ENCODE measurements around the gene ATP1A1. TPM values are rescaled to one million over a fixed set of nuclear protein-coding genes. Genes with fewer than 3 reads are reported as not detected.

The ATP1A1 gene
- total and polyA plus RNA-seq, 2 experiments from 2014 or later = 66.4 to 116 TPM

GRCh38 chr1:116414364-116414763, 41.3 kb downstream of the ATP1A1 start:
- in situ Hi-C loops (cut with MboI) = no loop called here
- Histone ChIP-seq H3K9ac (no peak overlapping the region), H2AFZ (no peak overlapping the region), H3K36me3 (ENCODE audit: low read depth) (no peaks in the 10 kb centered on the region), H3F3A (ENCODE audit: insufficient read depth) (peaks cover 19% of the 10 kb centered on the region), H3K27ac (no peak overlapping the region), H3K79me2 (ENCODE audit: insufficient read depth) (no peaks in the 10 kb centered on the region), H3K9me3 (ENCODE audit: low read depth) (no peaks in the 10 kb centered on the region), H3K4me1 (ENCODE audit: insufficient read depth) (peaks cover 18% of the 10 kb centered on the region), H3K27me3 (replicated peaks; ENCODE audit: insufficient read depth) (no peaks in the 10 kb centered on the region), H3K9me2 (ENCODE audit: insufficient read depth) (no peaks in the 10 kb centered on the region), H3K4me2 (ENCODE audit: unreplicated experiment) (no peak overlapping the region), H4K20me1 (ENCODE audit: insufficient read depth) (no peaks in the 10 kb centered on the region), H3K4me3 (no peak overlapping the region)
- no peak for TF ChIP-seq EZH2phosphoT487 (IDR thresholded peaks at IDR 0.05; ENCODE audit: insufficient read depth, low read depth)
- TF ChIP-seq EZH2 (IDR thresholded peaks at IDR 0.05; ENCODE audit: insufficient read depth, poor library complexity, severe bottlenecking) = no peak
- no peak for DNase-seq
- WGBS, 2 experiments (ENCODE audit: low coverage in 1 of 2, low lambda C conversion rate in 2 of 2, missing lambda C conversion rate in 2 of 2) = 94 to 98% methylated on average over 3 of the region's 3 CpGs

GRCh38 chr1:116415200-116415698, 42.2 kb downstream of the ATP1A1 start:
- no peak overlapping the region for H2AFZ ChIP-seq
- H3K9me2 ChIP-seq (ENCODE audit: insufficient read depth) = no peaks in the 10 kb centered on the region
- in situ Hi-C loops (cut with MboI) = no loop called here
- H3K27me3 ChIP-seq (replicated peaks; ENCODE audit: insufficient read depth) = no peaks in the 10 kb centered on the region
- H3K27ac ChIP-seq = no peak overlapping the region
- peaks cover 18% of the 10 kb centered on the region for H3K4me1 ChIP-seq (ENCODE audit: insufficient read depth)
- no peaks in the 10 kb centered on the region for H3K79me2 ChIP-seq (ENCODE audit: insufficient read depth)
- H3F3A ChIP-seq (ENCODE audit: insufficient read depth) = peaks cover 19% of the 10 kb centered on the region
- TF ChIP-seq EZH2phosphoT487 (IDR thresholded peaks at IDR 0.05; ENCODE audit: insufficient read depth, low read depth) (no peak), EZH2 (IDR thresholded peaks at IDR 0.05; ENCODE audit: insufficient read depth, poor library complexity, severe bottlenecking) (no peak)
- H4K20me1 ChIP-seq (ENCODE audit: insufficient read depth) = no peaks in the 10 kb centered on the region
- DNase-seq = no peak
- 96 to 100% methylated on average over 3 of the region's 3 CpGs for WGBS, 2 experiments (ENCODE audit: low coverage in 1 of 2, low lambda C conversion rate in 2 of 2, missing lambda C conversion rate in 2 of 2)
- H3K9me3 ChIP-seq (ENCODE audit: low read depth) = no peaks in the 10 kb centered on the region
- H3K9ac ChIP-seq = no peak overlapping the region
- H3K4me2 ChIP-seq (ENCODE audit: unreplicated experiment) = no peak overlapping the region
- no peaks in the 10 kb centered on the region for H3K36me3 ChIP-seq (ENCODE audit: low read depth)
- H3K4me3 ChIP-seq = no peak overlapping the region

- Histone ChIP-seq H3K27me3 (replicated peaks; ENCODE audit: insufficient read depth) (no peaks in the 10 kb centered on the region), H3K4me1 (ENCODE audit: insufficient read depth) (peaks cover 18% of the 10 kb centered on the region), H3K4me3 (no peak overlapping the region), H3K9me3 (ENCODE audit: low read depth) (no peaks in the 10 kb centered on the region), H4K20me1 (ENCODE audit: insufficient read depth) (no peaks in the 10 kb centered on the region), H3K4me2 (ENCODE audit: unreplicated experiment) (no peak overlapping the region), H2AFZ (no peak overlapping the region), H3K36me3 (ENCODE audit: low read depth) (no peaks in the 10 kb centered on the region), H3K79me2 (ENCODE audit: insufficient read depth) (no peaks in the 10 kb centered on the region), H3K9ac (no peak overlapping the region), H3F3A (ENCODE audit: insufficient read depth) (peaks cover 19% of the 10 kb centered on the region), H3K27ac (no peak overlapping the region), H3K9me2 (ENCODE audit: insufficient read depth) (no peaks in the 10 kb centered on the region)
- TF ChIP-seq EZH2phosphoT487 (IDR thresholded peaks at IDR 0.05; ENCODE audit: insufficient read depth, low read depth) (no peak), EZH2 (IDR thresholded peaks at IDR 0.05; ENCODE audit: insufficient read depth, poor library complexity, severe bottlenecking) (no peak)
- WGBS, 2 experiments (ENCODE audit: low coverage in 1 of 2, low lambda C conversion rate in 2 of 2, missing lambda C conversion rate in 2 of 2) = 65 to 70% methylated on average over 5 of the region's 5 CpGs
- DNase-seq = peak; percentile 12
- in situ Hi-C loops (cut with MboI) = no loop called here
Measured at GRCh38 chr1:116415699-116416533, 42.9 kb downstream of the ATP1A1 start.

- H4K20me1 ChIP-seq (ENCODE audit: insufficient read depth) = no peaks in the 10 kb centered on the region
- in situ Hi-C loops (cut with MboI) = no loop called here
- H3K9ac ChIP-seq = peak overlapping the region; percentile 92
- no peak overlapping the region for H3K27ac ChIP-seq
- DNase-seq = no peak
- TF ChIP-seq EZH2phosphoT487 (IDR thresholded peaks at IDR 0.05; ENCODE audit: insufficient read depth, low read depth) (no peak), EZH2 (IDR thresholded peaks at IDR 0.05; ENCODE audit: insufficient read depth, poor library complexity, severe bottlenecking) (no peak)
- H2AFZ ChIP-seq = no peak overlapping the region
- no peaks in the 10 kb centered on the region for H3K36me3 ChIP-seq (ENCODE audit: low read depth)
- peaks cover 9% of the 10 kb centered on the region for H3F3A ChIP-seq (ENCODE audit: insufficient read depth)
- H3K27me3 ChIP-seq (replicated peaks; ENCODE audit: insufficient read depth) = no peaks in the 10 kb centered on the region; the same call in 1 of the 2 replicates
- H3K4me3 ChIP-seq = no peak overlapping the region; the same call in 1 of the 2 replicates
- 66 to 76% methylated on average over 4 of the region's 4 CpGs for WGBS, 2 experiments (ENCODE audit: low coverage in 1 of 2, low lambda C conversion rate in 2 of 2, missing lambda C conversion rate in 2 of 2)
- H3K79me2 ChIP-seq (ENCODE audit: insufficient read depth) = no peaks in the 10 kb centered on the region
- no peaks in the 10 kb centered on the region for H3K9me3 ChIP-seq (ENCODE audit: low read depth)
- no peaks in the 10 kb centered on the region for H3K9me2 ChIP-seq (ENCODE audit: insufficient read depth)
- H3K4me1 ChIP-seq (ENCODE audit: insufficient read depth) = peaks cover 10% of the 10 kb centered on the region
- peak overlapping the region; percentile 82 for H3K4me2 ChIP-seq (ENCODE audit: unreplicated experiment)
Measured at GRCh38 chr1:116416854-116417513, 43.9 kb downstream of the ATP1A1 start.

Data from GM23248 (cell line).